ENCODE data around the gene NELL1. TPM values are rescaled to one million over a fixed set of nuclear protein-coding genes. Genes with fewer than 3 reads are reported as not detected.

Gene NELL1
- polyA plus RNA-seq, 1 of the 3 experiments (the other 2 are of a cell fraction), result not detected

DNA sequence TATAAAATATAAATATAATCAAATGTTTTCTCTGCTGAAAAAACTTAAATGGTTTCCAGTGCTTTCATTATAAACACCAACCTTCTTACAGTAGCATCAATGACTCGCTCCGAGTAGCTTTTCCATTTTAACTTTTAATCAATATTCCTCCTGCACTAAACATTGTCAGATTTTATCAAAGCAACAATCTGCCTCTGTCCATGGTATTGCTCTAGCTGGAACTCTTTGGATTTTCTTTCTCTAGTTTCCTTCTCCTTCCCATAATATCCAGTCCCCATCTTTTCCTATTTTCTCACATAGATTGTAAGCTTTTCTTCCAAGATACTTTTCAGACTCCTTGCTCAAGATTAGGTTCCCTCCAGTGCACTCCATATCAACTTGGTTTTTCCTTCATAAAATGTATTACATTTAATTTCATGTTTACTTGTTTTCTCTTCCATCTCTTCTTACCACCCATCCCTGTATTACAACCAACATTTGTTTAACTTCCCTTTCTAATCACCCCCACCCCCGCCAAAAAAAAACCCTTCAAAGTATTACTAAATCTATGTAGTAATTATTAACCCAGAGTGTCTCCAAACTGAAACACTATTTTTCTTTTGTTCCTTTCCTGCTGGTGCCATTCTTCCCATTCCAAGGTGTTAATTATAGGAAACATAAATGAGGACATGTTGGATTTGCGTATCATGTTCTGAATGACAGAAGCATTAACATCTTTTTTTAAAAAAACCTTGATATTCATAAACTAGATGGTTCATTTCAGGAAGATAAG lies 716.5 kb downstream of the NELL1 start:
- ChIA-PET CTCF (no interaction called here), POLR2A (no interaction called here)
- Histone ChIP-seq H3K4me3 (ENCODE audit: low read depth in 2 of 2, low read length in 1 of 2) (no peak overlapping the region), H3K9me3 (peaks cover 3% of the 10 kb centered on the region; the same call in 1 of the 2 replicates), H4K20me1 (ENCODE audit: insufficient read depth) (no peaks in the 10 kb centered on the region), H3K4me2 (no peak overlapping the region), H3F3A (replicated peaks; ENCODE audit: insufficient read depth) (no peaks in the 10 kb centered on the region), H3K36me3 (replicated peaks in 1 of 2; ENCODE audit: control insufficient read depth in 1 of 2, insufficient read depth in 2 of 2, low read length in 1 of 2) (no peaks in the 10 kb centered on the region), H3K27ac (ENCODE audit: low read depth in 2 of 2, low read length in 1 of 2) (no peak overlapping the region), H3K4me1 (ENCODE audit: control insufficient read depth in 1 of 2, insufficient read depth in 2 of 2, low read depth in 1 of 2, low read length in 1 of 2) (no peaks in the 10 kb centered on the region), H3K9ac (no peak overlapping the region), H2AFZ (ENCODE audit: low read depth) (no peak overlapping the region), H3K79me2 (ENCODE audit: insufficient read depth) (no peaks in the 10 kb centered on the region), H3K9me2 (no peaks in the 10 kb centered on the region), H3K27me3 (ENCODE audit: insufficient read depth) (no peaks in the 10 kb centered on the region)
- no peak for TF ChIP-seq EZH2phosphoT487 (IDR thresholded peaks at IDR 0.05; ENCODE audit: borderline replicate concordance, low read depth)
- TF ChIP-seq, protein P1, sequence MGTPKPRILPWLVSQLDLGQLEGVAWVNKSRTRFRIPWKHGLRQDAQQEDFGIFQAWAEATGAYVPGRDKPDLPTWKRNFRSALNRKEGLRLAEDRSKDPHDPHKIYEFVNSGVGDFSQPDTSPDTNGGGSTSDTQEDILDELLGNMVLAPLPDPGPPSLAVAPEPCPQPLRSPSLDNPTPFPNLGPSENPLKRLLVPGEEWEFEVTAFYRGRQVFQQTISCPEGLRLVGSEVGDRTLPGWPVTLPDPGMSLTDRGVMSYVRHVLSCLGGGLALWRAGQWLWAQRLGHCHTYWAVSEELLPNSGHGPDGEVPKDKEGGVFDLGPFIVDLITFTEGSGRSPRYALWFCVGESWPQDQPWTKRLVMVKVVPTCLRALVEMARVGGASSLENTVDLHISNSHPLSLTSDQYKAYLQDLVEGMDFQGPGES (IDR thresholded peaks at IDR 0.05; ENCODE audit: low read depth, low read length), result no peak
- no peak for TF ChIP-seq POLR2AphosphoS5 (IDR thresholded peaks at IDR 0.05; ENCODE audit: low read depth, low read length)
- no peak for TF ChIP-seq RAD21 (IDR thresholded peaks at IDR 0.05; ENCODE audit: low read length)
- 46% methylated on average over 4 of the region's 4 CpGs for WGBS (ENCODE audit: low lambda C conversion rate)
- DNase-seq, result no peak

DNA sequence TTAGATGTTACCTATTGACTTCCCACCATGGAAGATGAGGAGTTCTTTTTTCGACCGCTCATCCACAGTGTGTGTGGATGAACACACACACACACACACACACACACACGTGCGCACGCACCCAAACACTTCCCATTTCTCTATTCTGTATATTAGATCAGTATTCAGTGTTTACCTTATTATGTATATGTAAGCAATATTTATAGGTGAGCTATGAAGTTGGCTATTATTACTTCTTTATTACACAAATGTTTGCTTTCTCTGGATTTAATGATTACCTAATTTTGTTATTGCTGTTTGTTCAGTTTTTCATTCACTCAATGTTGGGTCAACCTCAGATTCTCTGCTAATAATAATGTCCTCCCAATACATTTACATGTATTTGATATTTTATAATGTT lies 721.0 kb downstream of the NELL1 start:
- H3K36me3 ChIP-seq (replicated peaks in 1 of 2; ENCODE audit: control insufficient read depth in 1 of 2, insufficient read depth in 2 of 2, low read length in 1 of 2), result no peaks in the 10 kb centered on the region
- H3K9me2 ChIP-seq, result no peaks in the 10 kb centered on the region
- H3K4me1 ChIP-seq (ENCODE audit: control insufficient read depth in 1 of 2, insufficient read depth in 2 of 2, low read depth in 1 of 2, low read length in 1 of 2), result no peaks in the 10 kb centered on the region; a peak in 1 of 4 replicates
- no peaks in the 10 kb centered on the region for H4K20me1 ChIP-seq (ENCODE audit: insufficient read depth)
- POLR2A ChIA-PET, result no interaction called here
- no peaks in the 10 kb centered on the region for H3F3A ChIP-seq (replicated peaks; ENCODE audit: insufficient read depth)
- DNase-seq, result no peak
- no peak overlapping the region for H3K4me2 ChIP-seq
- H3K9ac ChIP-seq, result no peak overlapping the region
- H3K79me2 ChIP-seq (ENCODE audit: insufficient read depth), result no peaks in the 10 kb centered on the region
- no peak overlapping the region for H3K4me3 ChIP-seq (ENCODE audit: low read depth in 2 of 2, low read length in 1 of 2)
- no peak overlapping the region for H3K27ac ChIP-seq (ENCODE audit: low read depth in 2 of 2, low read length in 1 of 2)
- H3K9me3 ChIP-seq, result no peaks in the 10 kb centered on the region; the same call in 1 of the 2 replicates
- CTCF ChIA-PET, result no interaction called here
- H2AFZ ChIP-seq (ENCODE audit: low read depth), result no peak overlapping the region
- 67% methylated on average over 5 of the region's 5 CpGs for WGBS (ENCODE audit: low lambda C conversion rate)
- H3K27me3 ChIP-seq (ENCODE audit: insufficient read depth), result no peaks in the 10 kb centered on the region
- TF ChIP-seq YY1 (IDR thresholded peaks at IDR 0.05; ENCODE audit: low read depth), result no peak
- TF ChIP-seq, protein P2, sequence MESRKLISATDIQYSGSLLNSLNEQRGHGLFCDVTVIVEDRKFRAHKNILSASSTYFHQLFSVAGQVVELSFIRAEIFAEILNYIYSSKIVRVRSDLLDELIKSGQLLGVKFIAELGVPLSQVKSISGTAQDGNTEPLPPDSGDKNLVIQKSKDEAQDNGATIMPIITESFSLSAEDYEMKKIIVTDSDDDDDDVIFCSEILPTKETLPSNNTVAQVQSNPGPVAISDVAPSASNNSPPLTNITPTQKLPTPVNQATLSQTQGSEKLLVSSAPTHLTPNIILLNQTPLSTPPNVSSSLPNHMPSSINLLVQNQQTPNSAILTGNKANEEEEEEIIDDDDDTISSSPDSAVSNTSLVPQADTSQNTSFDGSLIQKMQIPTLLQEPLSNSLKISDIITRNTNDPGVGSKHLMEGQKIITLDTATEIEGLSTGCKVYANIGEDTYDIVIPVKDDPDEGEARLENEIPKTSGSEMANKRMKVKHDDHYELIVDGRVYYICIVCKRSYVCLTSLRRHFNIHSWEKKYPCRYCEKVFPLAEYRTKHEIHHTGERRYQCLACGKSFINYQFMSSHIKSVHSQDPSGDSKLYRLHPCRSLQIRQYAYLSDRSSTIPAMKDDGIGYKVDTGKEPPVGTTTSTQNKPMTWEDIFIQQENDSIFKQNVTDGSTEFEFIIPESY (IDR thresholded peaks at IDR 0.05; ENCODE audit: borderline replicate concordance, low read depth), result no peak
- TF ChIP-seq ELF1 (IDR thresholded peaks at IDR 0.05), result no peak
- no peak for TF ChIP-seq RCOR1 (IDR thresholded peaks at IDR 0.05; ENCODE audit: low read length)
- TF ChIP-seq MXI1 (IDR thresholded peaks at IDR 0.05; ENCODE audit: low read depth, low read length), result no peak
- TF ChIP-seq, protein P3, sequence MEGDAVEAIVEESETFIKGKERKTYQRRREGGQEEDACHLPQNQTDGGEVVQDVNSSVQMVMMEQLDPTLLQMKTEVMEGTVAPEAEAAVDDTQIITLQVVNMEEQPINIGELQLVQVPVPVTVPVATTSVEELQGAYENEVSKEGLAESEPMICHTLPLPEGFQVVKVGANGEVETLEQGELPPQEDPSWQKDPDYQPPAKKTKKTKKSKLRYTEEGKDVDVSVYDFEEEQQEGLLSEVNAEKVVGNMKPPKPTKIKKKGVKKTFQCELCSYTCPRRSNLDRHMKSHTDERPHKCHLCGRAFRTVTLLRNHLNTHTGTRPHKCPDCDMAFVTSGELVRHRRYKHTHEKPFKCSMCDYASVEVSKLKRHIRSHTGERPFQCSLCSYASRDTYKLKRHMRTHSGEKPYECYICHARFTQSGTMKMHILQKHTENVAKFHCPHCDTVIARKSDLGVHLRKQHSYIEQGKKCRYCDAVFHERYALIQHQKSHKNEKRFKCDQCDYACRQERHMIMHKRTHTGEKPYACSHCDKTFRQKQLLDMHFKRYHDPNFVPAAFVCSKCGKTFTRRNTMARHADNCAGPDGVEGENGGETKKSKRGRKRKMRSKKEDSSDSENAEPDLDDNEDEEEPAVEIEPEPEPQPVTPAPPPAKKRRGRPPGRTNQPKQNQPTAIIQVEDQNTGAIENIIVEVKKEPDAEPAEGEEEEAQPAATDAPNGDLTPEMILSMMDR (IDR thresholded peaks at IDR 0.05), result no peak
- no peak for TF ChIP-seq SMC3 (IDR thresholded peaks at IDR 0.05; ENCODE audit: low read depth, low read length)
- TF ChIP-seq, protein P4, sequence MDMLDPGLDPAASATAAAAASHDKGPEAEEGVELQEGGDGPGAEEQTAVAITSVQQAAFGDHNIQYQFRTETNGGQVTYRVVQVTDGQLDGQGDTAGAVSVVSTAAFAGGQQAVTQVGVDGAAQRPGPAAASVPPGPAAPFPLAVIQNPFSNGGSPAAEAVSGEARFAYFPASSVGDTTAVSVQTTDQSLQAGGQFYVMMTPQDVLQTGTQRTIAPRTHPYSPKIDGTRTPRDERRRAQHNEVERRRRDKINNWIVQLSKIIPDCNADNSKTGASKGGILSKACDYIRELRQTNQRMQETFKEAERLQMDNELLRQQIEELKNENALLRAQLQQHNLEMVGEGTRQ (IDR thresholded peaks at IDR 0.05; ENCODE audit: borderline replicate concordance, low read depth, low read length), result no peak
- TF ChIP-seq, protein P5, sequence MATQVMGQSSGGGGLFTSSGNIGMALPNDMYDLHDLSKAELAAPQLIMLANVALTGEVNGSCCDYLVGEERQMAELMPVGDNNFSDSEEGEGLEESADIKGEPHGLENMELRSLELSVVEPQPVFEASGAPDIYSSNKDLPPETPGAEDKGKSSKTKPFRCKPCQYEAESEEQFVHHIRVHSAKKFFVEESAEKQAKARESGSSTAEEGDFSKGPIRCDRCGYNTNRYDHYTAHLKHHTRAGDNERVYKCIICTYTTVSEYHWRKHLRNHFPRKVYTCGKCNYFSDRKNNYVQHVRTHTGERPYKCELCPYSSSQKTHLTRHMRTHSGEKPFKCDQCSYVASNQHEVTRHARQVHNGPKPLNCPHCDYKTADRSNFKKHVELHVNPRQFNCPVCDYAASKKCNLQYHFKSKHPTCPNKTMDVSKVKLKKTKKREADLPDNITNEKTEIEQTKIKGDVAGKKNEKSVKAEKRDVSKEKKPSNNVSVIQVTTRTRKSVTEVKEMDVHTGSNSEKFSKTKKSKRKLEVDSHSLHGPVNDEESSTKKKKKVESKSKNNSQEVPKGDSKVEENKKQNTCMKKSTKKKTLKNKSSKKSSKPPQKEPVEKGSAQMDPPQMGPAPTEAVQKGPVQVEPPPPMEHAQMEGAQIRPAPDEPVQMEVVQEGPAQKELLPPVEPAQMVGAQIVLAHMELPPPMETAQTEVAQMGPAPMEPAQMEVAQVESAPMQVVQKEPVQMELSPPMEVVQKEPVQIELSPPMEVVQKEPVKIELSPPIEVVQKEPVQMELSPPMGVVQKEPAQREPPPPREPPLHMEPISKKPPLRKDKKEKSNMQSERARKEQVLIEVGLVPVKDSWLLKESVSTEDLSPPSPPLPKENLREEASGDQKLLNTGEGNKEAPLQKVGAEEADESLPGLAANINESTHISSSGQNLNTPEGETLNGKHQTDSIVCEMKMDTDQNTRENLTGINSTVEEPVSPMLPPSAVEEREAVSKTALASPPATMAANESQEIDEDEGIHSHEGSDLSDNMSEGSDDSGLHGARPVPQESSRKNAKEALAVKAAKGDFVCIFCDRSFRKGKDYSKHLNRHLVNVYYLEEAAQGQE (IDR thresholded peaks at IDR 0.05; ENCODE audit: low read depth, low read length), result no peak
- TF ChIP-seq FOXM1 (IDR thresholded peaks at IDR 0.05; ENCODE audit: low read depth), result no peak
- TF ChIP-seq, protein P6, sequence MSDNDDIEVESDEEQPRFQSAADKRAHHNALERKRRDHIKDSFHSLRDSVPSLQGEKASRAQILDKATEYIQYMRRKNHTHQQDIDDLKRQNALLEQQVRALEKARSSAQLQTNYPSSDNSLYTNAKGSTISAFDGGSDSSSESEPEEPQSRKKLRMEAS (IDR thresholded peaks at IDR 0.05; ENCODE audit: low read depth), result no peak
- no peak for TF ChIP-seq CHD2 (IDR thresholded peaks at IDR 0.05; ENCODE audit: low read length, partially characterized antibody)
- TF ChIP-seq NFIC (IDR thresholded peaks at IDR 0.05; ENCODE audit: borderline replicate concordance), result no peak
